Keratinocyte (primary cell): Measurements from ENCODE around the gene MYL5. TPM values are rescaled to one million over a fixed set of nuclear protein-coding genes. Genes with fewer than 3 reads are reported as not detected.
"Not testable (repeated sequence)": the region's sequence is repeated elsewhere in the genome, so short reads cannot be mapped to it uniquely, and the experiment has no call there.

Experiments used
- DNase-seq: peaks from one replicate; pipeline ENCODE4 v3.0.0-alpha.2; 2011; ENCODE audit warnings: low read depth, missing footprints, low spot score
- FAIRE-seq: peaks from 2 replicates; lab custom pipeline; 2011; peaks lifted over from hg19 to GRCh38; lab: Jason Lieb, UNC
- H2AFZ ChIP-seq: 2 replicates; pipeline ENCODE4 v1.6.0; 2012; ENCODE audit warnings: low read length, control low read depth, inconsistent platforms; ENCODE audit not compliant: control insufficient read depth
- H3K27ac ChIP-seq: 2 replicates; pipeline ENCODE4 v1.5.1; 2011; ENCODE audit warnings: low read length; ENCODE audit not compliant: control insufficient read depth, insufficient read depth
- H3K27me3 ChIP-seq: 3 replicates; pipeline ENCODE4 v1.6.0; 2011; ENCODE audit warnings: low read length; ENCODE audit not compliant: control insufficient read depth, insufficient read depth; ENCODE audit errors: extremely low read depth
- H3K36me3 ChIP-seq, 2 experiments: 2 replicates in 1 of 2; 3 replicates in 1 of 2; pipeline ENCODE4 v1.5.1; 2011; ENCODE audit warnings: low read length in 2 of 2, mild to moderate bottlenecking in 1 of 2; ENCODE audit not compliant: control insufficient read depth in 2 of 2, insufficient read depth in 2 of 2; ENCODE audit errors: extremely low read depth in 1 of 2
- H3K4me1 ChIP-seq: 3 replicates; pipeline ENCODE4 v1.5.1; 2011; ENCODE audit warnings: low read length; ENCODE audit not compliant: control insufficient read depth, insufficient read depth; ENCODE audit errors: extremely low read depth
- H3K4me2 ChIP-seq: 3 replicates; pipeline ENCODE4 v1.6.0; 2011; ENCODE audit warnings: low read depth, low read length; ENCODE audit not compliant: control insufficient read depth, insufficient read depth; ENCODE audit errors: extremely low read depth
- H3K4me3 ChIP-seq, 3 experiments: fragments of 200-600 bp in 1 of 3; sonication (generic) in 1 of 3; 2 replicates in 2 of 3; 3 replicates in 1 of 3; pipeline ENCODE4 v1.5.1; 2011 to 2016; ENCODE audit warnings: low read length in 3 of 3, mild to moderate bottlenecking in 3 of 3, control low read depth in 2 of 3, inconsistent platforms in 1 of 3, low read depth in 1 of 3, mixed read lengths in 1 of 3, mixed run types in 1 of 3, moderate library complexity in 1 of 3; ENCODE audit not compliant: control insufficient read depth in 2 of 3, insufficient read depth in 2 of 3; ENCODE audit errors: extremely low read depth in 1 of 3
- H3K79me2 ChIP-seq: 2 replicates; pipeline ENCODE4 v1.6.0; 2012; ENCODE audit warnings: low read length; ENCODE audit not compliant: control insufficient read depth, insufficient read depth
- H3K9ac ChIP-seq: 3 replicates; pipeline ENCODE4 v1.6.0; 2011; ENCODE audit warnings: low read length; ENCODE audit not compliant: control insufficient read depth, insufficient read depth; ENCODE audit errors: extremely low read depth
- H3K9me1 ChIP-seq: 3 replicates; pipeline ENCODE4 v1.6.0; 2011; ENCODE audit warnings: low read length; ENCODE audit not compliant: control insufficient read depth, insufficient read depth; ENCODE audit errors: extremely low read depth
- H3K9me3 ChIP-seq: 2 replicates; pipeline ENCODE4 v1.5.1; 2012; ENCODE audit warnings: low read depth, low read length; ENCODE audit not compliant: control insufficient read depth
- H4K20me1 ChIP-seq: 3 replicates; pipeline ENCODE4 v1.6.0; 2011; ENCODE audit warnings: low read length; ENCODE audit not compliant: control insufficient read depth, insufficient read depth; ENCODE audit errors: extremely low read depth
- CTCF ChIP-seq, 3 experiments: IDR thresholded peaks in 1 of 3; conservative IDR thresholded peaks in 1 of 3; optimal IDR thresholded peaks in 1 of 3; 2 replicates in 2 of 3; 3 replicates in 1 of 3; pipeline versions ENCODE3 to v1.5.1; 2011; ENCODE audit warnings: low read length in 3 of 3, mild to moderate bottlenecking in 3 of 3, moderate library complexity in 2 of 3, control low read depth in 1 of 3, inconsistent platforms in 1 of 3; ENCODE audit not compliant: insufficient read depth in 2 of 3; ENCODE audit errors: extremely low read depth in 1 of 3
- EZH2 ChIP-seq: IDR thresholded peaks from one replicate; pipeline ENCODE4 v1.6.1; 2012; ENCODE audit warnings: inconsistent platforms, mild to moderate bottlenecking, low read length, moderate library complexity
- dilution Hi-C: fragments of 300-500 bp; cut with MboI; formaldehyde crosslinking; loops from one replicate; pipeline ENCODE4 v1.7.0; 2020; ENCODE audit warnings: low sequenced_read_pairs; ENCODE audit not compliant: extremely low pct_ligation_motif_present
- polyA plus RNA-seq, 5 experiments: library from polyadenylated mRNA; depleted of rRNA in 3 of 5; stranded (reverse) in 3 of 5; stranded (forward) in 1 of 5; unstranded in 1 of 5; fragments of >200 nt; gene quantifications; 1 replicate in 1 of 5; 2 replicates in 3 of 5; 3 replicates in 1 of 5; pipeline versions ENCODE4 v1.2.1 to v1.2.3, GENCODE V29; 2011 to 2012; ENCODE audit warnings: missing spikeins in 2 of 5, low read depth in 1 of 5, low replicate concordance in 1 of 5

Gene MYL5
- polyA plus RNA-seq, 1 donor (not counting 4 experiments of a cell fraction or from before 2014, with no cell fraction given) = 8.0 TPM

- FAIRE-seq, H3K9me3 ChIP-seq, H3K9me1 ChIP-seq, H3K4me3 ChIP-seq, H3K9ac ChIP-seq, H2AFZ ChIP-seq, H3K27me3 ChIP-seq, DNase-seq, H3K4me1 ChIP-seq, H4K20me1 ChIP-seq, dilution Hi-C loops, H3K27ac ChIP-seq, H3K4me2 ChIP-seq: not testable (repeated sequence)
- H3K79me2 ChIP-seq = peaks cover 16% of the 10 kb centered on the region
- H3K36me3 ChIP-seq = peaks cover 12 to 16% of the 10 kb centered on the region in 2 experiments
These were observed 4.4 kb upstream of the MYL5 start for GRCh38 chr4:669806-670559.

- Histone ChIP-seq H3K4me1 (peaks cover 15% of the 10 kb centered on the region), H3K9me1 (no peaks in the 10 kb centered on the region), H4K20me1 (no peaks in the 10 kb centered on the region), H3K27ac (no peak overlapping the region), H3K36me3 (peaks cover 12 to 16% of the 10 kb centered on the region in 2 experiments), H3K27me3 (no peaks in the 10 kb centered on the region), H3K4me2 (no peak overlapping the region), H2AFZ (no peak overlapping the region), H3K9ac (no peak overlapping the region), H3K9me3 (no peaks in the 10 kb centered on the region), H3K79me2 (peaks cover 21% of the 10 kb centered on the region), H3K4me3 (no peak overlapping the region)
- dilution Hi-C loops = no loop called here
- DNase-seq = no peak
- TF ChIP-seq CTCF (optimal IDR thresholded peaks at IDR 0.05 in 1 of 3, IDR thresholded peaks at IDR 0.05 in 1 of 3, conservative IDR thresholded peaks at IDR 0.05 in 1 of 3; ENCODE audit: extremely low read depth in 1 of 3, insufficient read depth in 2 of 3, low read length in 3 of 3) (no peak), EZH2 (no peak)
- no peak for FAIRE-seq
These were observed 2.6 kb upstream of the MYL5 start for GRCh38 chr4:671769-672168.
